Small intestine (tissue), 7 donors: ENCODE results near the gene OR5L2. TPM values are rescaled to one million over a fixed set of nuclear protein-coding genes. Genes with fewer than 3 reads are reported as not detected.
"Not testable (repeated sequence)": the region's sequence is repeated elsewhere in the genome, so short reads cannot be mapped to it uniquely, and the experiment has no call there.

ENCODE experiments used
- DNase-seq, 2 donors: peaks; one replicate each; pipeline versions ENCODE4 v3.0.0 to v3.0.0-alpha.2; 2013
- FAIRE-seq: peaks from 2 replicates; lab custom pipeline; 2012; peaks lifted over from hg19 to GRCh38; lab: Jason Lieb, UNC
- H3K27ac ChIP-seq, 3 donors: one replicate each; pipeline ENCODE4 v1.5.1; 2013; ENCODE audit warnings: low read length in 2 of 3, mild to moderate bottlenecking in 2 of 3, control low read depth in 1 of 3, inconsistent platforms in 1 of 3, low read depth in 1 of 3, moderate library complexity in 1 of 3
- H3K27me3 ChIP-seq, 3 donors: one replicate each; pipeline ENCODE4 v1.6.1; 2013; ENCODE audit warnings: low read length in 3 of 3, inconsistent platforms in 1 of 3; ENCODE audit not compliant: control insufficient read depth in 3 of 3, insufficient read depth in 3 of 3
- H3K36me3 ChIP-seq, 3 donors: one replicate each; pipeline ENCODE4 v1.6.1; 2013; ENCODE audit warnings: low read length in 3 of 3, inconsistent platforms in 1 of 3, low read depth in 1 of 3, mild to moderate bottlenecking in 1 of 3, moderate library complexity in 1 of 3; ENCODE audit not compliant: control insufficient read depth in 3 of 3, insufficient read depth in 2 of 3
- H3K4me1 ChIP-seq, 3 donors: one replicate each; pipeline ENCODE4 v1.6.1; 2013; ENCODE audit warnings: low read length in 2 of 3, inconsistent platforms in 1 of 3, low read depth in 1 of 3, mild to moderate bottlenecking in 1 of 3, moderate library complexity in 1 of 3; ENCODE audit not compliant: control insufficient read depth in 3 of 3, insufficient read depth in 2 of 3
- H3K4me3 ChIP-seq, 3 donors: one replicate each; pipeline ENCODE4 v1.5.1; 2013; ENCODE audit warnings: low read length in 3 of 3, control low read depth in 1 of 3, inconsistent platforms in 1 of 3, low read depth in 1 of 3, mild to moderate bottlenecking in 1 of 3, moderate library complexity in 1 of 3
- H3K9me3 ChIP-seq, 2 donors: one replicate each; pipeline ENCODE4 v1.6.1; 2013; ENCODE audit warnings: low read depth in 1 of 2, low read length in 1 of 2; ENCODE audit not compliant: control insufficient read depth in 2 of 2, insufficient read depth in 1 of 2
- WGBS, 3 donors: extraction: QIAGEN DNeasy Blood & Tissue Kit; methylation state at CpG; one replicate each; pipeline ENCODE4 v1.1.7; 2013; 5-methylcytosine and 5-hydroxymethylcytosine counted together
- polyA plus RNA-seq, 4 donors: library from polyadenylated mRNA; stranded (reverse) in 3 of 4; unstranded in 1 of 4; fragments of 200-250 nt in 3 of 4; fragments of 120-200 nt in 1 of 4; gene quantifications; one replicate each; pipeline versions ENCODE4 v1.2.1 to v1.2.3, GENCODE V29; 2013
- donor health status: healthy with polysubstance abuse.
- donor health status: control.
- donor health status: control.
- donor health status: Bipolar disorder and iron deficiency.
- donor health status: healthy.

The OR5L2 gene
- polyA plus RNA-seq, 4 donors, result not detected

- 24 to 48% (median 31%) methylated on average over 2 of the region's 2 CpGs for WGBS, 3 donors
- H3K27ac ChIP-seq, result no peak overlapping the region
- H3K4me3 ChIP-seq, result no peak overlapping the region
- H3K36me3 ChIP-seq, result no peaks in the 10 kb centered on the region
- FAIRE-seq, result no peak
- no peaks in the 10 kb centered on the region for H3K4me1 ChIP-seq
- DNase-seq, result no peak
- H3K27me3 ChIP-seq, result no peaks in the 10 kb centered on the region
- H3K9me3 ChIP-seq, result peaks cover 0 to 5% of the 10 kb centered on the region in 2 donors
Observed at GRCh38 chr11:55847453-55847852, 20.4 kb downstream of the OR5L2 start.

GRCh38 chr11:55849037-55849436, 22.0 kb downstream of the OR5L2 start:
- H3K27ac ChIP-seq, result no peak overlapping the region
- no peak for FAIRE-seq
- no peak overlapping the region for H3K4me3 ChIP-seq
- H3K4me1 ChIP-seq, result no peaks in the 10 kb centered on the region
- no peaks in the 10 kb centered on the region for H3K36me3 ChIP-seq
- H3K27me3 ChIP-seq, result no peaks in the 10 kb centered on the region
- DNase-seq, result no peak
- H3K9me3 ChIP-seq, result peaks cover 0 to 5% of the 10 kb centered on the region in 2 donors

- Histone ChIP-seq H3K4me3 (no peak overlapping the region), H3K27ac (no peak overlapping the region), H3K36me3 (no peaks in the 10 kb centered on the region), H3K4me1 (no peaks in the 10 kb centered on the region), H3K27me3 (no peaks in the 10 kb centered on the region), H3K9me3 (peaks cover 0 to 10% of the 10 kb centered on the region in 2 donors)
- no peak for DNase-seq
- WGBS, 3 donors, result 77 to 91% (median 84%) methylated on average over 1 of the region's 1 CpG
- no peak for FAIRE-seq
Observed at GRCh38 chr11:55852141-55852540, 25.1 kb downstream of the OR5L2 start.

GRCh38 chr11:55854704-55855103, 27.7 kb downstream of the OR5L2 start:
- WGBS, 3 donors, result 9 to 27% (median 26%) methylated on average over 1 of the region's 1 CpG

GRCh38 chr11:55867354-55867753, 40.3 kb downstream of the OR5L2 start:
- WGBS, 3 donors, result 79 to 87% (median 80%) methylated on average over 4 of the region's 4 CpGs

More at GRCh38 chr11:55854704-55855103, 27.7 kb downstream of the OR5L2 start:
- FAIRE-seq (no peak), DNase-seq (no peak)
- H3K27me3 ChIP-seq, result no peaks in the 10 kb centered on the region
- no peaks in the 10 kb centered on the region for H3K4me1 ChIP-seq
- no peak overlapping the region for H3K27ac ChIP-seq
- no peak overlapping the region for H3K4me3 ChIP-seq
- H3K9me3 ChIP-seq, result peaks cover 0 to 12% of the 10 kb centered on the region in 2 donors
- H3K36me3 ChIP-seq, result no peaks in the 10 kb centered on the region

GRCh38 chr11:55872731-55873130, 45.7 kb downstream of the OR5L2 start:
- 27 to 55% (median 38%) methylated on average over 25 to 33 of the region's 33 CpGs for WGBS, 3 donors
- DNase-seq, FAIRE-seq: not testable (repeated sequence)

More at GRCh38 chr11:55867354-55867753, 40.3 kb downstream of the OR5L2 start:
- FAIRE-seq, H3K27ac ChIP-seq, H3K27me3 ChIP-seq, DNase-seq, H3K4me3 ChIP-seq, H3K36me3 ChIP-seq, H3K4me1 ChIP-seq: not testable (repeated sequence)
- peaks cover 1 to 21% of the 10 kb centered on the region in 2 donors for H3K9me3 ChIP-seq

GRCh38 chr11:55873146-55873545, 46.1 kb downstream of the OR5L2 start:
- H3K4me3 ChIP-seq, H3K4me1 ChIP-seq, H3K36me3 ChIP-seq, H3K27ac ChIP-seq, DNase-seq, FAIRE-seq, H3K27me3 ChIP-seq: not testable (repeated sequence)
- 34 to 56% (median 50%) methylated on average over 29 to 34 of the region's 34 CpGs for WGBS, 3 donors
- peaks cover 1 to 24% of the 10 kb centered on the region in 2 donors for H3K9me3 ChIP-seq

More at GRCh38 chr11:55872731-55873130, 45.7 kb downstream of the OR5L2 start:
- H3K27me3 ChIP-seq, H3K27ac ChIP-seq, H3K4me3 ChIP-seq, H3K4me1 ChIP-seq, H3K36me3 ChIP-seq: not testable (repeated sequence)
- peaks cover 1 to 26% of the 10 kb centered on the region in 2 donors for H3K9me3 ChIP-seq
